Superior temporal gyrus (tissue), 1 donor: ENCODE data around the gene AQP2.

Experiments used
- DNase-seq: peaks from one replicate; pipeline ENCODE4 v3.0.0-alpha.2; 2016; ENCODE audit errors: extremely low spot score

AQP2 gene

DNA sequence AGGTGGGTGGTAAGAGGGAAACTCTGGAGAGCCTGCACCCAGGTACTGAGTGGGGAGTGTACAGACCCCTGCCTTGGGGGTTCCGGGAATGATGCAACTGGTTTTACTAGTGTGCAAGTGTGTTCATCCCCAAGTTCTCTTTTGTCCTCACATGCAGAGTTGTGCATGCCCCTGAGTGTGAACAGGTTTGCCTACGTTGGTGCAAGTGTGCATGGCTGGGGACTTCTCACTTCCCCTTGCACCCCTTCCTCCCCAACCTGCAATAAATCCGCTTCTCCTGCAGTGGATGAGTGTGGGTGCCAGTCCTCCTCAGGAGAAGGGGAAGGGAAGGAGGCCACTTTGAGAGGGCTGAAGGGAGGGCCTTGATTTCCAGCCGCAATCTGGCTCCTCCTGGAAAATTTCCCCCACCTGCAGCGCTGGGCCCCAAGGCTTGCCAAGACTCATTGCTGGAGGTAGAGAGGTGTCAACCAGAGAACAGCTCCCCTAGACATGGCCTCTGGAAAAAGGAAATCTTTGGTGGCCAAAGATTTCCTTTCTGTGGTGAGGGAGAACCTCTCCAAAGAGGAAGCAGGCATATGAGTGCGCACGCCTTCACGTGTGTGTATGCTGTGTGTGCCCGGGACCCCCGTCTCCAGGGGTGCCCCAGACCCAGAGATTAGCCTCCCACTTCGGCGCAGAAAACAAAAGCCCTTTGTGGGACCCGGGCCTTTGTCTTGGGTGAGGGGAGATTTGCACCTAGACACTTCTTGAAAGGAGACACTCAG lies 5.5 kb downstream of the AQP2 start:
- DNase-seq, result no peak

DNA sequence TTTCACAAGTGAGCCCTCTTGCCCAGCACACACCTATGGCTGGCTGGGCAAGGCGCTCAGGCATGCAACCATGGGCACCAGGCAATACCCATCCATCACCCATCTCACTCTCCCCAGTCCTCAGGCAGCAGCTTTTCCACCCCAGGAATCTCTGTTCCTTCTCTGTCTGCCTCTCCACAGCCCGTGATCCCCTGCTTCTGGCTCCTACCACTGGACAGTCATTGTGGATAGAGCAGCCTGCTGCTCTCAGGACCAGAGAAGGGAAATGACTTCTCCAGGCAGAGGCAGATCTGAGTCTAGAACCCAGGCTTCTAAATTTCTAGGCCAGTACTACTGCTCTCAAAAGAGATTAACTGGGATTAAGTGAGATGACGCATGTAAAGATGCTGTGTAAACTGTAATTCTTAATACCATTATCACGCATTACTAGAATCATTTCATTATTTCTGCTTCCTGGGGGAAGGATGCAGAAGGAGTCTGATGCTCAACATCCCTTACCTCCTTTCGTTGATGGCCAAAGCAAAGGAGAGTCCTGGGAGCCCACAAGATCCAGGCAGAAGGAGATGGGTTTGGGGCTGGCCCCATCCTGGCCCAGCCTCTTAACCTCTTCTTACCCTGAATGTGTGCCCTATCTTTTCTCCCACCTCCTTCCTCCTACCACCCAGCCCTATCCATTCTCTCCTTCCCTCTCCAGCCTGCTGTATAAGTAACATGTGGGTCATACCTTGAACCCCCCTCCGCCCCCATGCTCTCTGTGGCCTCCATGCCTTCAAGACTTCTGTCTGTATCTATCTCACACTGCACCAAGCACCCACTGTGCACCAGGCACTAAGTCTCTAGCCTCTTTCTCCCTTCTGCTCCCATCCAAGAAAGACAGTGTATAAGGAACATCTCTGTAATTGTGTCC lies 6.4 kb downstream of the AQP2 start:
- DNase-seq, result no peak

DNA sequence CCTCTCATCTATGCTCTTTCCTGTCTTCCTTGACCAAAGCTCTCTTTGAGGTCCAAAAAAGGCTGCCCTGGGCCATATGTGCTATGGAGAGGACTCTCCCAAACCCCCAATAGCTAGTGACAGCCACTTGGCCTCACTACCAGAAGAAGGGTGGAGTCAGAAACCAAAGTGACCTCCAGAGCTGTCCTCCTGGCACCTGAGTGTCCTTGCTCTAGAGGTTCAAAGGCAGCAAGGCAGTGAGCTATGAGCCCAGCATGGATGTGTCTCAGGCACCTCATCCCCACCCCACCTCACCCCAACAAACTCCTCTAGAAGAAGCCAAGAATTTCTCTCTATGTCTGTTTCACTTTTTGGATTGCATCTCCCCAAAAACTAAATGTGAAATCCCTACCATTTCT lies 7.0 kb downstream of the AQP2 start:
- no peak for DNase-seq

DNA sequence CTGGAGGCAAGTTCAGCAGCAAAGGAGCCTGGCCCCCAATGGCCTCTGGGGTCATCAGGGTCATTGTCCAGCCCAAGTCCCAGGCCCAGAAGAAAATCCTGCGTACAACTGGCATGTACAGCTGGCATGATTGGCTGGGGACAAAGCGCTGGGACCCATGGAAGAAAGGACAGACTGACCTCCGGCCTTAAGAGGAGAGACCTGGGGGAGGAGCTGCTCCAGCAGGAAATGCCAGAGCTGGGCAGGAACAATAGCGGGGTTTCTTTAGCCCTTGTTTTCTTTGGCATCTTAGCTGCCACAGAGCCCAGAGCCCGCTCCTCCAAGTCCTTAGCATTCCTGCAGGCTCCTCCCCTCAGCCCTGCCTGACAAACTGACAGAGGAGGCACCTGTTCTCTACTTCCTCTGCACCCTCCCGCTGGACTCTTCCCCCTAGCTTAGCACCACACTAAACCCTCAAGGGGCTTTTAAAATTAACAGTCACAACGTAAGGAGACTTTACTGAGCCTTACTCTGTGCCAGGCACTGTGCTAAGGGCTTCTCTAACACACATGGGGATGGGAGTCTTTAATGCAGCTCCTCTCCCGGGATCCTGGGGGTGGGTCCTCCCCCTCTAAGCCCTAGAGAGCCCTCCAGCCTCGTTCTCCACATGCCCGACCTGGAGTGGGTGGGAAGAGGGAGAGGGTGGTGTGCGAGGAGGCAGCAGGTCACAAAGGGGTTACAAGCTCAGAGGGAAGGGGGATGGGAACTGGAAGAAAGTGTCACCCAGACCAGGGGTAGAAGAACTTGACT lies 9.3 kb downstream of the AQP2 start:
- DNase-seq, result no peak

DNA sequence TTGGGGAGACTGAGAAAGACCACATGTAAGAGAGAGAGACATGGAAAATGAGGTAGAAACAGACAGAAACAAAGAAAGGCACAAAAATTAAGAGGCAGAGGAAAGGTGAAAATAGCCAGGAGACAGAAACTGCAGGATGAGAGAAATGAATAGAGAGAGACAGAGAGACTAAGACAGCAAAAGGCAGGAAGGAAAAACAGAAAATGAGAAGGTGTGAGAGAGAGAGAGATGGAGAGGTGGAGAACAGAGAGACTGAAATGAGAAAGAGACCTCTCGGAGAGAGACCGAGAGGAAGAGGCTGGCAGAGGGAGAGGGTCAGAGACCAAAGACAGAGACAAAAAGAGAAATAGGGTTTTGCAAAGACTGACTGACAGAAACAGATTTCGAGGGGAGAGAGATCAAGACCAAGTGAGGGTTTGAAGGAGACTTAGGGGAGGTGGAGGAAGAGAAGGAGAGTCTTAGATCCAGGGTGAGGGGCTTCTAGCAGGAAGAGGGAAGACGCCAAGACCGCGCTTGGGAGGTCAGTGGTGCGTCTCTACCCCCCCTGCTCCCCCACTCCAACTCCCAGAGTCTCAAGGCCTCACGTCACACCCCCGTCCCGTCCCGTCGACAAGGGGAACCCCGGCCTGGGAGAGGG lies 10.1 kb downstream of the AQP2 start:
- no peak for DNase-seq

DNA sequence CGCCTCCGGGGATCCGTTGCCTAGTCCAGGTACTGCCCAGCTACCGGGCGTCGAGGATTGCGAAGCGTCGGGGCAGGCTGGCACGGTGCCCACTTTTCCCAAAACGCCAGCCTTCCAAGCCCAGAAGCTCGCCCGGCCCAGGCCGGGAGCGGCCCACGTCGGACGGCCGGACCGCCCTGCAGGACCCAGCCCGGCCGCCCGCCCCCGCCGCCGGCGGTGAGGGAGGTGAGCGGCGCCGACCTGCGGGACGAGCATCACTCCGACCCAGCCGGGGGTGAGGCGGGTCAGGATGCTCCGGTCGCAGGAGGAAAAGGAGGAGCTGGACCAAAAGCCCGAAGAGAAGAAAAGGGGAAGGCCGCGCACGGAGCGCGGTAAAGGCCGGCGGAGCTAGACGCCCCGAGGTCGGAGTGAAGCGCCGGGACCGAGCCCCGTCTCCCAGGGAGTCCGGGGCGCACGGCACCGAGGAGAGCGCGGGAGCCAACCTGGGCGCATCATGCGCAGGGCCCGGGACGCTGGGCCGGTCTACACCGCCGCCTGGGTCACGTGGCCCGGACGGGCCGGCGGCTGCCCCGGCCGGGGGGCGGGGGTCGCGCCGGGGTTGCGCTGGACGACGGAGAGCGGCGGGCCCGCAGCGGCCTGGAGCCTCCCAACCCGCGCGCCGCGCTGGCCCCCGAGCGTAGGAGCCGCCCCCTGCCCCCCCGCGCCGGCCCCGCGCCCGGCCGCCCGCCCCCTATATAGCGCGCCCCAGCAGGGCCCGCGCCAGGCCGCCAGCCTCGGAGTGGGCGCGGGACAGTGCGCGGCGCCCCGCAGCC lies 10.8 kb downstream of the AQP2 start, which contains the start of gene AQP5:
AQP5 (plus strand) TSS at position 762 of the 812 bp plus-strand sequence. CDS start 146 bp downstream, outside the sequence.
- no peak for DNase-seq

DNA sequence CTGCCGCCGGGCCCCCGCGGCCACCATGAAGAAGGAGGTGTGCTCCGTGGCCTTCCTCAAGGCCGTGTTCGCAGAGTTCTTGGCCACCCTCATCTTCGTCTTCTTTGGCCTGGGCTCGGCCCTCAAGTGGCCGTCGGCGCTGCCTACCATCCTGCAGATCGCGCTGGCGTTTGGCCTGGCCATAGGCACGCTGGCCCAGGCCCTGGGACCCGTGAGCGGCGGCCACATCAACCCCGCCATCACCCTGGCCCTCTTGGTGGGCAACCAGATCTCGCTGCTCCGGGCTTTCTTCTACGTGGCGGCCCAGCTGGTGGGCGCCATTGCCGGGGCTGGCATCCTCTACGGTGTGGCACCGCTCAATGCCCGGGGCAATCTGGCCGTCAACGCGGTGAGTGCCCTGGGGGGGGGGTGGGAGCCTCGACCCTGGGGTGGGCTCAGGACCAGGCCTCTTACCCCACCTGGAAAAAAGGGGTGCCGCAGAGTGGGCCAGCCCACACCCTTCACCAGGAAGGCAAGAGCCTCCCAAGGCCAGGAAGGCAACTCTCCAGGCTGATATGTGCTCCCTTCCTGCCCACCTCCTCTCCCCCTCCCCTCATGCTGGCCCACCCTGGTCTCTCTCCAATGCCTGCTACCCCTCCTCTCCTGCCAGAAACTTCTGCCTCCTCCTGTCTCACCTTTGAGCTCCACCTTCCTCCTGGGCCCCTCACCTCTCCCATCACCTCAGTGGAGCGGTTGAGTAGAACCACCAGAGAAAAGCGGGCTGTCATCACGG lies 11.6 kb downstream of the AQP2 start:
- DNase-seq, result no peak

DNA sequence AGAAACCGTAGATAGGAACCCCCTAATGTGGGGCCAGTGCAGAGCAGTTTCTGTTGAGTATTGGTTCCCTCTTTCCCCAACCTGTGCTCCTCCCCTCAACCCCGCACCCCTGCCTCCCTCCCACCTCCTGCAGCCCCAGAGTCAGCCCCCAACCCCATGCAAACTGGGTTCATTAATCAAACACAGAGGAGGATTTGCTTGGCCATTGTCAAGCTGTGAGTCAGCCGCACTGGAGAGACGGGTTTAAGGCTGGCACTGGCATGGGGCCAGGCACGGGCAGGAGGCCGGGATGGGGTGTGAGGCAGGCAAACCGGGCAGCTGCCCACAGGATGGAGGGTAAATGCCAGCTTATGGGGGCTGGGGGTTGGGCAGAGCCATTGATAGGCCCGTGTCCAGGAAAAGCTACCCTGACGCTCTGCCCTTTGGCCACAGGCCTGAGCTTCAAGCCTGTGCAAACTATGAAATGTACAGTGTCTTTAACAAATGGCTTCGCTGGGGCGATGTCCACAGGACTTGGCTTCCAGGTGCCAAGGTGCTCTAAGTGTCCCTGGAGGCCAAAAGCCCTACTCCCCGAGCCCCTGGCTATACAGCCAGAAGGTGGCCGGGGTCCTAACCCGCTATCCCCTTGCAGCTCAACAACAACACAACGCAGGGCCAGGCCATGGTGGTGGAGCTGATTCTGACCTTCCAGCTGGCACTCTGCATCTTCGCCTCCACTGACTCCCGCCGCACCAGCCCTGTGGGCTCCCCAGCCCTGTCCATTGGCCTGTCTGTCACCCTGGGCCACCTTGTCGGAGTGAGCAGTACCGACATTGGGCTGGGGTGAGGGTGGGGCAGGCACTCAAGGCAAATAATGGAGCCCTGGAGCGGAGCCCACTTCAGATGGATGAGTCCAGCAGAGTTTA lies 12.6 kb downstream of the AQP2 start:
- no peak for DNase-seq

DNA sequence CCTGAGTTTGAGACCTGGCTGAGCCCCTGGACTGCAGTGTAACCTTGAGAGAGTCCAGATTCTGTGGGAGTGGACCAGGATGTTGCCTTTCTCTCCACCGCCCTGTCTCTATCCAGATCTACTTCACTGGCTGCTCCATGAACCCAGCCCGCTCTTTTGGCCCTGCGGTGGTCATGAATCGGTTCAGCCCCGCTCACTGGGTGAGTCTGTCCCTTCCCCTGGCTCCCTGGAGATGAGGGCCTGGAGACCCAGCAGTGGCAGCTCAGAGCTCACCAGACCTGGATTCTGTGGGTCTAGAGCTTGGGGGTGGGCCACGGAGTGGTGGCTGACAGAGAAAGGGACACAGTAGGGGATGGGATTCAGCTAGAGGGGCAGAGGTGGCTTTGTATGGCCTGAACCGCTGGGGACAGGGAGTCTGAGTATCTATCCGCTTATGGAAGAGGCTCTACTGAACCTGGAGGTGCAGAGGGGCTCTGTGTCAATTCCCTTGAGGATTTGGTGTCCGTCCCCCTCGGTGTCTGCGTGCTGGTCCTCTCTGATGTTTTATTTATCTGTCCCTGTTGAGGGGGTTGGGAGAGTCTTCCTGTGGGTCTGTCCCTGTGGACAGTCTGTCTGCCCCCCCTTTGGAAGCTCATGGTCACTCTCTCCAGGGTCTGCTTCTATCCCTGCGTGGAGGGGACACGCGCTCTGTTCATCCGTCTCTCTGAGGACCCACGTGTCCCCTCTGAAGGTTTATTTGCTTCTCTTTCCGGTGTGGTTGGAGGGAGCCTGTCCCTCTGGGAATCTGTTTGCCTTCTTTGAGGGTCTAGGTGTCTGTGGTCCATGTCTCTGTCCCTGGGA lies 13.7 kb downstream of the AQP2 start:
- DNase-seq, result no peak

DNA sequence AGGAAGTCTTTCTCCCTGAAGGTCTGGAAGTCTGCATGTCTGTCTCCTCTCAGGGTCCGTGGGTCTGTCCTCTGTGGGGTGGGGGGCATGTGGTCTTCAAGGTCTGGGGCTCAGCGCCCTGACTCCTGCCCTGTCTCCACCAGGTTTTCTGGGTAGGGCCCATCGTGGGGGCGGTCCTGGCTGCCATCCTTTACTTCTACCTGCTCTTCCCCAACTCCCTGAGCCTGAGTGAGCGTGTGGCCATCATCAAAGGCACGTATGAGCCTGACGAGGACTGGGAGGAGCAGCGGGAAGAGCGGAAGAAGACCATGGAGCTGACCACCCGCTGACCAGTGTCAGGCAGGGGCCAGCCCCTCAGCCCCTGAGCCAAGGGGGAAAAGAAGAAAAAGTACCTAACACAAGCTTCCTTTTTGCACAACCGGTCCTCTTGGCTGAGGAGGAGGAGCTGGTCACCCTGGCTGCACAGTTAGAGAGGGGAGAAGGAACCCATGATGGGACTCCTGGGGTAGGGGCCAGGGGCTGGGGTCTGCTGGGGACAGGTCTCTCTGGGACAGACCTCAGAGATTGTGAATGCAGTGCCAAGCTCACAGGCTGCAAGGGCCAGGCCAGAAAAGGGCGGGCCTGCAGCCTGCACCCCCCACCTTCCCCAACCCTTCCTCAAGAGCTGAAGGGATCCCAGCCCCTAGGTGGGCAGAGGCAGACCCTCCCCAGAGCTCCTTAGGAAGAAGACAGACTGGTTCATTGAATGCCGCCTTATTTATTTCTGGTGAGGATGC lies 14.5 kb downstream of the AQP2 start:
- DNase-seq, result no peak

DNA sequence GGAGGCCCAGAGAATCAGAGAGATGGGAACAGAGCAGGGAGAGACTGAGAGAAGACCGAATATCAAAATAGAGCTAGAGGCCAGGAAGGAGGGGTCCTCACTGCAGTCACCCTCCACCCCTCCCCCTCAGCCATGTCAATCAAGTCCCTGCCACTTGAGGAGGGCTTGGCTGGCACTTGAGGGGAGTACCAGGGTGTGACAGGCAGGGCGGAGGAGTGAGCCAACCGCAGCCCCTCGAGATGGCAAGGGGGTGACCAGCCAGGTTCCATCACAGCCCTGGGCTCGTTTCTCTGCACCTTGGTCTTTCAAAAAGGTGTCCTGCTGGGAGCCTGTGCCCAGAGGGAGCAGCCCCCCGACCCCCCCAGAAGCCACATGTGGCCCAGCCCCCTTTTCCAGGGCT lies 15.3 kb downstream of the AQP2 start:
- no peak for DNase-seq

DNA sequence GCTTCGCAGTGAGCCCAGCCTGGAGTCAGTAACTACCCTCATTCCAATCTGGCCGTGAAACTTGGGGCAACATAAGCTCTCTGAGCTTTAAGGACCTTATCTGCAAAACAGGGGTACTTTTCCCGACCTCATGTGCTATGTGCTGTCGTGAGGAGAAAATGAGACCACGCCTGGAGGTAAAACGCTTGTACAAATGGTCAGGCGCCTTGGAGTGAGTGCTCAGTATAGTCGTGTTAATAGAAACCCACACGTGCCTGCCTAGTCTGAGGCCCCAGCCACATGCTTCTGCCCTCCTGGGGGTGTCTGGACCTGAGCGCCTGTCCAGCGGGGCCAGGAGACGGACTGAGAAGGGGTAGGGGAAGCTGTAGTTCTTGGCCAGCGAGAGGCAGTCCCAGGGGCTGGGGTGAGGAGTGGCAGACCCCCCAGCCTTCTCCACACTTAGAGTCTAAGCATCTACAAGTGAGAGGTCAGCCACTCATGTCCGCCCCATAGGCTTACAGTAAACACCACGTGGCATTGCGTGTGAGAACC lies 16.0 kb downstream of the AQP2 start:
- no peak for DNase-seq

DNA sequence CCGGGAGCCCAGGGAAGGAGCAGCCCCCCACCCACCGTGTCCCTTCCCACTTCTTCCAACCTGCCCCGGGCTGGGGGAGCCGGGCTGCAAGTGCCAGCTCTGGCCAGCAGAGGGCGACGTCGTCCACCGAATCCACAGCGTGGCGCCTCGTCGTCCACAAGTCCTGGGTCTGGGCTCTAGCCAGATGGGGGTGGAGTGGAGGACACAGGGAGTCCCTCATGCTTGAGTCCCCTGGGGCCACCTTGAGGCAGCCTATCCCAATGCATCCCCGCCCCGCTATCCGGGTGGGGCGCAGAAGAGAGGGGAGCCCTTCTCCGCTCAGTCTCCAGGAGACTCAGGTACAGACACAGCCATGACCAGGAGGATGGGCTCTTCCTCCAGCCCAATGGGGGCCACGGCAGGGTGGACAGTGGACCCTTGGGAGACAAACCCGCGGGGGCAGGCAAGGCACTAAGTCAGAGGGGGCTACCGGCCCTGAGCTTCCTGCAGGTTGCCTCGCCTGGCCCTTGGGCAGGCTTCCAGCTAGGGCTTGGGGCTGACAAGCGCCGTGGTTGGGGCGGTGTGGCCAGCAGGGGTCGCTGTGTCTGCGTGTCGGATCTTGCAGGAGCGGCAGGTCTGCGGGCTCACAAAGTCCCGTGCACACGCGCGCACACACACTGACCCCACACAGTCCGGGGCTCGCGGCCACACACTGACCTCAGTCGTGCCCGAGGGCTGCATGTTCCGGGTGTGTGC lies 16.7 kb downstream of the AQP2 start:
- peak; percentile 95 for DNase-seq

DNA sequence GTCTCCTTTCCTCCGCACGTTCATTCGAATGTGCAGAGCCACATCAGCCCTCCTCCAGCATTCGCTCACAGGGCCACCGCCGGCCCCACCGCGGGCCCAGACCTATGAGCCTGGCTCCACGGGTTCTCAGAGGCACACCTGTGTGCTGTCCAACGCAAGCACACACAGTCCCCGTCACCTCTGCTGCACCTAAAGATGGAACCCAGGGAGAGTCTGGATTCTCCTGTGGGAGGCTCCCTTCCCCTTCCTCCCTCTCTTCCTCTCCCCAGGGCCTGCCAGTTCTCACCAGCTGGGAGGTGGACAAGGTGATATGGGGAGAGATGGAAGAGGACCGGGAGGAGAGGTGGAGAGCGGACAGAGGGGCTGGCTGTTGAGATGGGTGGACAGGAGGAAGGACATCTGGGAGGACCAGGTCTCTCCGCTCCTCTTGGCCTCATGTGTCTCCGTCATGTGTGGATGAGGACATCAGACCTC lies 17.3 kb downstream of the AQP2 start:
- DNase-seq, result no peak

DNA sequence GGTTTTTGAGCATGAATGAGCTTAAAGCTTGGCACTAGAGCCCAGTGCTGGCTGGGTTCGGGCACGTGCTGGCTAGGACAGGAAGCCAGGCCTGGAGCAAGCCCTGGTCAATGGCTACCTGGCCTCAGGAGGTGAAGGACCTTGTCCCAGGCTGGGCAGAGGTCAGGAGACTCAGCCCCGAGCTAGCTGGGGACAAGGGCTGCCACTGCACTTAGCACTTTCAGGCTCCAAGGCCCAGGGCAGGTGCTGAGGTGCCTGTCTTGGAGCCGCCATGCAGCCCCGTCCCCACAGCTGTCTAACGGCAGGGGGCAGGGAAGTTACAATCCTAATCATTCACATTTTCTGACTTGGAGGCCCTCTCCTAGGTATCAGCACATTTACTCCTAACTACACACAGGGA lies 17.9 kb downstream of the AQP2 start:
- no peak for DNase-seq

DNA sequence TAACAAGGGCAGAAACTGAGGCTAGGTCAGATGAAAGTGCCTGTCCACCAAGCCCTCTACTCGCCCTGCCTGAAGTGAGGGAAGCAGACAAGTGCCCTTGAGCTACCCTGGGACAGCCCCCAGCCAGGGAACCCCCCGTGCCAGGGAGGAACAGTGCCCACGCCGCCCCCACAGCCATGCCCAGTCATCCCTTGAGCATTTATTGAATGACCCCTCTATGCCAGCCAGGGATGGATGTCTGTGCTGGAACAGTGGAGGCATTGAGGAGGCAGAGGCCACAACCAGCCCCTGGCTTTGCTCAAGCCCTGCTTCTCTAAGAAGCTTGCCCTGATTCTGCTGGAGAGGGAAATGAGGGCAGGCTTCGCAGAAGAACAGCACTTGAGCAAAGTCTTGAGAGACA lies 18.5 kb downstream of the AQP2 start:
- peak; percentile 66 for DNase-seq
